ENCODE data around the gene PRDX6.

DNA sequence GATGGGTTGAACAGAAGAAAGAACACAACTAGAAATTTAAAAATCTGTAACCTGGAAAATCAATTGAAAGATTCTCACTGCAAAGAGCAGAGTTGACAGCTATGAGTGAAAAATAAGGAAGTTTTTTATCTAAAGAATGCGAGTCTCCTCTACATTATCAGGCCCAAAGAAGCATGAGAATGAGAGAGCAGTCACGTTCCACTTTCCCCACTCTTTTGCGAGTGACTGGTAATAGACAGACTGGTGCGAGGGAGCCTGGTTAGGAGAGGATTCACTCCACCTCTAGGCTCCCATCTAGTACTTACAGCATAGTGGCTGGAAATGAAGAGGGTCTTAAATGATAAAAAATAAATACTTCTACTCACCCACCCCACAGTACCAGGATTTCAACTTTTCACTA lies 52.0 kb downstream of the PRDX6 start:
- TF ChIP-seq, protein P1, sequence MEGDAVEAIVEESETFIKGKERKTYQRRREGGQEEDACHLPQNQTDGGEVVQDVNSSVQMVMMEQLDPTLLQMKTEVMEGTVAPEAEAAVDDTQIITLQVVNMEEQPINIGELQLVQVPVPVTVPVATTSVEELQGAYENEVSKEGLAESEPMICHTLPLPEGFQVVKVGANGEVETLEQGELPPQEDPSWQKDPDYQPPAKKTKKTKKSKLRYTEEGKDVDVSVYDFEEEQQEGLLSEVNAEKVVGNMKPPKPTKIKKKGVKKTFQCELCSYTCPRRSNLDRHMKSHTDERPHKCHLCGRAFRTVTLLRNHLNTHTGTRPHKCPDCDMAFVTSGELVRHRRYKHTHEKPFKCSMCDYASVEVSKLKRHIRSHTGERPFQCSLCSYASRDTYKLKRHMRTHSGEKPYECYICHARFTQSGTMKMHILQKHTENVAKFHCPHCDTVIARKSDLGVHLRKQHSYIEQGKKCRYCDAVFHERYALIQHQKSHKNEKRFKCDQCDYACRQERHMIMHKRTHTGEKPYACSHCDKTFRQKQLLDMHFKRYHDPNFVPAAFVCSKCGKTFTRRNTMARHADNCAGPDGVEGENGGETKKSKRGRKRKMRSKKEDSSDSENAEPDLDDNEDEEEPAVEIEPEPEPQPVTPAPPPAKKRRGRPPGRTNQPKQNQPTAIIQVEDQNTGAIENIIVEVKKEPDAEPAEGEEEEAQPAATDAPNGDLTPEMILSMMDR (IDR thresholded peaks at IDR 0.05): no peak
- no peak for TF ChIP-seq POLR2A (IDR thresholded peaks at IDR 0.05)
